ENCODE results near the gene UHRF2.
"Not testable (repeated sequence)": the region's sequence is repeated elsewhere in the genome, so short reads cannot be mapped to it uniquely, and the experiment has no call there.

Gene UHRF2

DNA sequence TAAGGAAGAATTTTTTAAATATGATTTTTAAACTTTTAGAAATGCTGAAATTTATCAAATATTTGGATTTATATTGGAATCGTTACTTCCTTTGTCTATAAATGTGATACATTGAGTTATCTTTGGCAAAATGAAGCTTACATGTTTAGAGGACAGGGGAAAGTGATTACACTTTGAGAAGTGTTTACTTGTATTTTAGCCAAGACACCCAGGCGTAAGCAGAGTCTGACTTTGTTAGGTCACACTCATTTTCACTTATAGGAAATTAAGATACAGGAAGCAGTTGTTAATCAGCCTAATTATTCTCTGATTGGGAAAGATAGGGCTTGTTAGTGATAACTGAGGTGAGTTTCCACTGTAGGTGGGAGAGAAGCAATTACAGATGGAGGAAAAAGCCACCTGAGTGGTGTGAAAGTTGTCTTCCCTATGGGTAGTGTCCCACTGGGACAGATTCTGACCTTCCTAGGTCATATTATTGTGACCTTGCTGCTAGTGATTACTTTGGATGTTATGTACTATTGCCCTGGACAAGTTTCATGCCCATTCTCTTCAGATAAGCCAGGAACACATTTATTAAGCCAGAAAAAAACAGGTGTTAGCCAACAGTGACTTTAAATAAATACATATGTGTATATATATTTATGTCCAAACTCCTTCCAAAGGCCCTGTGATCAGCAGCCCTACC is 88.7 kb downstream of the UHRF2 start:
- H3K4me1 ChIP-seq (ENCODE audit: insufficient read depth, low read length), result peaks cover 7% of the 10 kb centered on the region
- no peak overlapping the region for H3K9ac ChIP-seq (ENCODE audit: low read length)
- no peak overlapping the region for H3K4me3 ChIP-seq (ENCODE audit: low read depth in 1 of 2, low read length in 2 of 2)
- no peak overlapping the region for H3K27ac ChIP-seq (ENCODE audit: low read depth, low read length)
- peaks cover 36% of the 10 kb centered on the region for H3K36me3 ChIP-seq (ENCODE audit: insufficient read depth, low read length)
- no peaks in the 10 kb centered on the region for H3K9me3 ChIP-seq (ENCODE audit: low read length)
- H3K27me3 ChIP-seq (ENCODE audit: control insufficient read depth in 1 of 2, insufficient read depth in 2 of 2, low read length in 2 of 2), result no peaks in the 10 kb centered on the region

DNA sequence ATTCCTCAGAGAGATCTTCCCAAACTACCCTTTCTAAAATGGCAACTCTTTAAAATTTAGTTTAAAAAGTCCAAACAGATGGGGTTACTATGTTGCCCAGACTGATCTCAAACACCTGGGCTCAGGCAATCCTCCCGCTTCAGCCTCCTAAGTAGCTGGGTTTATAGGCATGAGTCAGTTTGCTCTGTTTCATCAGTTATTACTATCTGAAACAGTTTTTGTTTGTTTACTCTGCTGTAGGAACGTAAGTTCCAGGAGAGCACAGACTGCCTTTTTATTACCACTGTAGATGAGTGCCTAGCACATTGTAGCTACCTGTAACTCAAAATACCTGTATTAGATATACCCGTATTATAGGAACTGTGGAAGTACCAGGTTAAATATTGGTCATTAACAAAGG is 89.4 kb downstream of the UHRF2 start:
- Histone ChIP-seq H3K27me3 (ENCODE audit: control insufficient read depth in 1 of 2, insufficient read depth in 2 of 2, low read length in 2 of 2) (no peaks in the 10 kb centered on the region), H3K4me1 (ENCODE audit: insufficient read depth, low read length) (peaks cover 8% of the 10 kb centered on the region), H3K36me3 (ENCODE audit: insufficient read depth, low read length) (peaks cover 29% of the 10 kb centered on the region), H3K27ac (ENCODE audit: low read depth, low read length) (no peak overlapping the region), H3K9ac (ENCODE audit: low read length) (no peak overlapping the region), H3K9me3 (ENCODE audit: low read length) (no peaks in the 10 kb centered on the region), H3K4me3 (ENCODE audit: low read depth in 1 of 2, low read length in 2 of 2) (no peak overlapping the region)

DNA sequence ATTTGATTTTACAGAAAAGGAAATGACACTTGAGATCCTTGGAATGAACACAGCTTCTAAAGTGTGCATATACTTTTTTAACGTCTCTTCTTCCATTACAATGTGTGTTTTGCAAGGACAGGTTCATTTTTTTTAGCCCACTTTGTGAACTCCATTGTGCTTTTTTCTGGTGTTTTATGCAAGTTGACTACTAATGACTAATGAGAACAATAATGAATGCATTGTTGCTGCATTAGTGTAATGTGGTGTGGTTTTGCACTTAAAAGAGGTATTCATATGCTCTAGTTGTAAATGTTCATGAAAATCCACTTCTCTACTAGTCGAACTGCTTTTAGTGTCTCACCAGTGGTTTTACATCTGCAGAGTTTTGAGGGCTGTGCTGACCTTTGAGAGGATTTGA is 93.6 kb downstream of the UHRF2 start:
- H3K4me3 ChIP-seq (ENCODE audit: low read depth in 1 of 2, low read length in 2 of 2), result no peak overlapping the region
- H3K36me3 ChIP-seq (ENCODE audit: insufficient read depth, low read length), result peaks cover 24% of the 10 kb centered on the region
- H3K27ac ChIP-seq (ENCODE audit: low read depth, low read length), result no peak overlapping the region
- peaks cover 8% of the 10 kb centered on the region for H3K4me1 ChIP-seq (ENCODE audit: insufficient read depth, low read length)
- no peaks in the 10 kb centered on the region for H3K9me3 ChIP-seq (ENCODE audit: low read length)
- H3K27me3 ChIP-seq (ENCODE audit: control insufficient read depth in 1 of 2, insufficient read depth in 2 of 2, low read length in 2 of 2), result no peaks in the 10 kb centered on the region
- H3K9ac ChIP-seq (ENCODE audit: low read length), result no peak overlapping the region

DNA sequence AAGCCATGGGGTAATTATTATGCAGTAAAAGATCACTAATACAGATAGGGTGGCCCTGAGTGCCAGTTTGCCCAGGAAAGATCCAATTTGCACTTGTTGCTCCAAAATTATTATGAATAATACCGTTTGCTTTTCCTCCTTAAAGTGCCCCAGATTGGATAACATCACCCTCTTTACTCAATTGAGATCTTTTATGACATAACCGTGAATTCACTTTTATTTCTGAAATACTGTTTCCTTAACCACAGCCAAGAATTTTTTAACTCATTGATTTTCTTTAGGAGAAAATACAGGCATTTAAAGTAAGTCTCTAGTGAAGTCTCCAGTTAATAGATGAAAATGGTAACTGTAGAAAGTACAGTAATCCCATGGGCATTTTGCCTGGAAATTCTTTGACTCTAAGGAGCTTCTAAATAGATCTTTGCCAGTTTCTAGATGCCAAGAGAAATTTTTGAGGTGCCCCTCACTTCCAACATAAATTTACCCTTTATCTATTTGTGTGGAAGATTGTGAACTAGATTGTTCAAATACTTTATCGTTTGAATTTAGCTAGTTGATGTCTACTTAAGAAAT is 99.2 kb downstream of the UHRF2 start:
- Histone ChIP-seq H3K36me3 (ENCODE audit: insufficient read depth, low read length) (peaks cover 7% of the 10 kb centered on the region), H3K9ac (ENCODE audit: low read length) (no peak overlapping the region), H3K4me3 (ENCODE audit: low read depth in 1 of 2, low read length in 2 of 2) (no peak overlapping the region), H3K27me3 (ENCODE audit: control insufficient read depth in 1 of 2, insufficient read depth in 2 of 2, low read length in 2 of 2) (no peaks in the 10 kb centered on the region), H3K9me3 (ENCODE audit: low read length) (no peaks in the 10 kb centered on the region), H3K27ac (ENCODE audit: low read depth, low read length) (no peak overlapping the region), H3K4me1 (ENCODE audit: insufficient read depth, low read length) (no peaks in the 10 kb centered on the region)

DNA sequence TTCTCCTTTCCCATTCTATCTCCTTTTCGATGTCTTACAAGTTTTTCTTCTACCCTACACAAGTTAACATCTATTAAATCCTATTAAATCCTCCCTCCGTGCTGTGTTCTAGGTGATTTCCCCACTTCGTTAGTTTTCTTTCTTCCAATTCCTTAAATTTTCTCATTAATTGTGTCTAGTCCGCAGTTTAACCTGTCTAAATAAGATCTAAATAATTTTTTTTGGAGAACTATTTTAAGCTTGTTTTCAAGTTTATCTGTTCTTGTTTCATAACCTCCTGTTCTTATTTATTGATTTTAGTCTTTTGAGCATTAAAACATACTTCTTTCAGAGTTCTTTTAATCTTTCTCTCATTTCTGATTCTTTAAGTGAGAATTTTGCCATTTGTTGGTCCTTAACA is 109.3 kb downstream of the UHRF2 start:
- Histone ChIP-seq H3K4me1 (ENCODE audit: insufficient read depth, low read length) (no peaks in the 10 kb centered on the region), H3K9me3 (ENCODE audit: low read length) (no peaks in the 10 kb centered on the region), H3K36me3 (ENCODE audit: insufficient read depth, low read length) (no peaks in the 10 kb centered on the region), H3K27me3 (ENCODE audit: control insufficient read depth in 1 of 2, insufficient read depth in 2 of 2, low read length in 2 of 2) (no peaks in the 10 kb centered on the region), H3K9ac (ENCODE audit: low read length) (no peak overlapping the region), H3K27ac (ENCODE audit: low read depth, low read length) (no peak overlapping the region), H3K4me3 (ENCODE audit: low read depth in 1 of 2, low read length in 2 of 2) (no peak overlapping the region)

DNA sequence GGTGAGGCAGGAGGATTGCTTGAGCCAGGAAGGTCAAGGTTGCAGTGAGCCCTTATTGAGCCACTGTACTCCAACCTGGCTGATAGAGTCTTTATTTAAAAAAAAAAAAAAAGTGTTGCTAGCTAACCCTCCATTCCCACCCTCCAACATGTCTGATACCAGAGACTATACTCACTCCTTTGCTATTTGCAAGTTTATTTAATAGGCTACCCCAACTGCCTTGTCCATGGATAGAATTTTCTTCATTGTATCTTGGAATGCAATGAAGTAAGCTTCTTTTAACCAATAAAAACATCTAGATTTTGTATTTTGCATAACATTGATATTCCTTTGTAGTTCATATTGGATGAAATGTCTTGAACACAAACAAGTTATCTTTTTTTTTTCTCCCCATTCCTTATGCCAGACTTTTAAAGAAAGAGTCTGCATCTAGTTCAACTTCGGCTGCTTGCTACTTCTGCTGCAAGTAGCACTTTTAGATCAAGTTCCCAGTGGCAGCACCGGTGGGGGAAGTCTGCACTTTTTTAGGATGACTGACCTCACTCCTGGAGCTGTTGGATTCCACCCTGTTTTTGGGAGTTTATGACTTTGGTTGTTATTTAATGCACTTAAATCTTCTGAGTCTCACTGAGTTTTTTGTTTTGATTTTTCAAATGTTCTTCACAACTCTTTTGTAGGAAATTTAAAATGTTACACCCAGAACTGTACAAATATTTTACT is 112.5 kb downstream of the UHRF2 start:
- Histone ChIP-seq H3K9me3 (ENCODE audit: low read length) (no peaks in the 10 kb centered on the region), H3K4me1 (ENCODE audit: insufficient read depth, low read length) (no peaks in the 10 kb centered on the region), H3K27me3 (ENCODE audit: control insufficient read depth in 1 of 2, insufficient read depth in 2 of 2, low read length in 2 of 2) (no peaks in the 10 kb centered on the region), H3K4me3 (ENCODE audit: low read depth in 1 of 2, low read length in 2 of 2) (no peak overlapping the region), H3K27ac (ENCODE audit: low read depth, low read length) (no peak overlapping the region), H3K9ac (ENCODE audit: low read length) (no peak overlapping the region), H3K36me3 (ENCODE audit: insufficient read depth, low read length) (no peaks in the 10 kb centered on the region)

DNA sequence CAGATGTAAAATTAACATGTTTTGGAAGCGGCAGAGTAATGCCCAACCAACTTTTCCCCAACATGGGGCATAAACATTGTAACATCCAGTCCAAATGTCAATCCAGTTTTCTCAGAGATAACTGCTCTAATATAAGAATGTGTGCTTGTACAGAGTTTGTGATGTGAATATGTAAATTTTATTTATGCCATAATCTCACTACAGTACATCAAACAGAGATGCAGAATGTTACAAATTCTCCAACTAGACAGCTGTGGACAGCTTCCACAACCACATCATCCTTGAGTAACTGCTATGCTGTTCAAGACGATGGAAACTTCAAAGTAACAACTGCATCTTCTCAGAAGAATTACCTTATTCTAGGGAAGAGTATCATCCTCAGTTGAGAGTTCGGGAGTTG is 122.6 kb downstream of the UHRF2 start:
- H3K36me3 ChIP-seq (ENCODE audit: insufficient read depth, low read length), result no peaks in the 10 kb centered on the region

DNA sequence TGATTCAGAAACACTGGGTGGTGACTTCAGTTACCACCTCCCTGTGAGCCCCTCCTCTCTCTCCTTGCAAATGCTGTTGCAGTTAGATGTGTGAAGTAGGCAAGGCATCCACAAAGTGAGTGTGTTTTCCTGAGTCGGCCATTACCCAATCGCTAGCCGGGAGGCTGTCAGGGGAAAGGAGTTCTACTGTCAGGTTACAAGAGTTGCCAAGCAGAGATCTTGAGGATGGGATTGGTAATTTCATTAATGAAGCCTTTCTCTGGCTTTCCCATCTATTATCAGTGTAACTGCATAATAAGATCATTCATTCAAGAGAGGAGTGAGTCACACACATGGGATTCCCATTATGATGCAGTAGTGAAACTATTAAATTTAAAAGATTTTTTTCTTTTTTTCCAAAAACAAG is 125.7 kb downstream of the UHRF2 start:
- Histone ChIP-seq H3K36me3 (ENCODE audit: insufficient read depth, low read length) (no peaks in the 10 kb centered on the region), H3K9ac (ENCODE audit: low read length) (no peak overlapping the region), H3K27me3 (ENCODE audit: control insufficient read depth in 1 of 2, insufficient read depth in 2 of 2, low read length in 2 of 2) (no peaks in the 10 kb centered on the region), H3K9me3 (ENCODE audit: low read length) (no peaks in the 10 kb centered on the region), H3K27ac (ENCODE audit: low read depth, low read length) (no peak overlapping the region), H3K4me3 (ENCODE audit: low read depth in 1 of 2, low read length in 2 of 2) (no peak overlapping the region), H3K4me1 (ENCODE audit: insufficient read depth, low read length) (no peaks in the 10 kb centered on the region)

More for the DNA sequence above, 122.6 kb downstream of the UHRF2 start:
- no peak overlapping the region for H3K27ac ChIP-seq (ENCODE audit: low read depth, low read length)
- no peaks in the 10 kb centered on the region for H3K9me3 ChIP-seq (ENCODE audit: low read length)
- no peaks in the 10 kb centered on the region for H3K4me1 ChIP-seq (ENCODE audit: insufficient read depth, low read length)
- no peak overlapping the region for H3K9ac ChIP-seq (ENCODE audit: low read length)
- no peak overlapping the region for H3K4me3 ChIP-seq (ENCODE audit: low read depth in 1 of 2, low read length in 2 of 2)
- H3K27me3 ChIP-seq (ENCODE audit: control insufficient read depth in 1 of 2, insufficient read depth in 2 of 2, low read length in 2 of 2), result no peaks in the 10 kb centered on the region

DNA sequence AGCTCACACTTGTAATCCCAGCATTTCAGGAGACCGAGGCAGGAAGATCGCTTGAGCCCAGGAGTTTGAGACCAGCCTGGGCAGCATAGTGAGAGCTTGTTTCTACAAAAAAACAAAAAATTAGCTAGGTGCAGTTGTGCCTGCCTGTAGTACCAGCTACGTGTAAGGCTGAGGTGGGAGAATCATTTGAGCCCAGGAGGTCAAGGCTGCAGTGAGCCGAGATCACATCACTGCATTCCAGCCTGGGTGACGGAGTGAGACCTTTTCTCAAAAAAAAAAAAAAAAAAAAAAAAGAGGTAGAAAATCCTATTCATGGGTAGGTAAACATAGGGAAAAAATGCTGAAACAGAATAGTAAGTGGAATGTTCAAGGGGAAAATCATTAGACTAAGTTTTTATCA is 129.6 kb downstream of the UHRF2 start:
- H3K27ac ChIP-seq (ENCODE audit: low read depth, low read length); H3K36me3 ChIP-seq (ENCODE audit: insufficient read depth, low read length); H3K9ac ChIP-seq (ENCODE audit: low read length); H3K4me1 ChIP-seq (ENCODE audit: insufficient read depth, low read length); H3K9me3 ChIP-seq (ENCODE audit: low read length); H3K27me3 ChIP-seq (ENCODE audit: control insufficient read depth in 1 of 2, insufficient read depth in 2 of 2, low read length in 2 of 2); H3K4me3 ChIP-seq (ENCODE audit: low read depth in 1 of 2, low read length in 2 of 2): not testable (repeated sequence)

DNA sequence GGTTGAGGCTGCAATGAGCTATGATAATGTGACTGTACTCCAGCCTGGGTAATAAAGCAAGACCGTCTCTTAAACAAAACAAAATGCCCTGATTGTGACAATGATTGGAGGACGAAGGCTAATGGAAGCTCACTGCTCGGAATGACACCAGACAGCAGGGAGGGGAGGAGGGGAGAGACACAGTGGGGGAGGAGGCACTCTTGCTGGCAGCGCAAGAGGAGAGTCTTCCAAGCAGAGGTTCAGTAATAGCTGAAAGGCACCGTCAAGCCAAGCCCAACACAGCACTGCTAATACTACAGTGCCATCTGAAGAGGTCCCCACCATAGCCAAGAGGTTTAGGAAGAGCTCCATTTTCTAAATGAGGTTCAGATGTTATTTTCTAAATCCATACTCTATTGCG is 130.2 kb downstream of the UHRF2 start:
- Histone ChIP-seq H3K36me3 (ENCODE audit: insufficient read depth, low read length) (no peaks in the 10 kb centered on the region), H3K9ac (ENCODE audit: low read length) (no peak overlapping the region), H3K9me3 (ENCODE audit: low read length) (no peaks in the 10 kb centered on the region), H3K27ac (ENCODE audit: low read depth, low read length) (no peak overlapping the region), H3K4me3 (ENCODE audit: low read depth in 1 of 2, low read length in 2 of 2) (no peak overlapping the region), H3K27me3 (ENCODE audit: control insufficient read depth in 1 of 2, insufficient read depth in 2 of 2, low read length in 2 of 2) (no peaks in the 10 kb centered on the region), H3K4me1 (ENCODE audit: insufficient read depth, low read length) (no peaks in the 10 kb centered on the region)

DNA sequence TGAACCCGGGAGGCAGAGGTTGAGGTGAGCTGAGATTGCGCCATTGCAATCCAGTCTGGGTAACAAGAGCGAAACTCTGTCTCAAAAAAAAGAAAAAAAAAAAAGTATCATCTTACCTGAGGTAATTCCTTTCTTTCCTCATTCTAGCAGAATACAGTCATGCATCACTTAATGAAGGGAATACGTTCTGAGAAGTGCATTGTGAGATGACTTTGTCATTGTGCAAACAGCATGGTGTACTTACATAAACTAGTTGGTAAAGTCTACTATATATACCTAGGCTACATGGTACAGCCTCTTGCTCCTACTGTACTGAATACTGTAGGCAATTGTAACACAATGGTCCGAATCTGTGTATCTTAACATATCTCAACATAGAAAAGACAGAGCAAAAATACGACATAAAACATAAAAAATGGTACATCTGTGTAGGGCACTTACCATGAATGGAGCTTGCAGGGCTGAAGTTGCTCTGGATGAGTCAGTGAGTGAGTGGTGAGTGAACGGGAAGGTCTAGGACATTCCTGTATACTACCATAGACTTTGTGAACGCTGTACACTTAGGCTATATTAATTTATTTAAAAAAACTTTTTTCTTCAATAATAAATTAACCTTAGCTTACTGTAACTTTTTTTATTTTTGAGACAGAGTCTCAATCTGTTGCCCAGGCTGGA is 132.2 kb downstream of the UHRF2 start:
- no peaks in the 10 kb centered on the region for H3K9me3 ChIP-seq (ENCODE audit: low read length)
- H3K4me1 ChIP-seq (ENCODE audit: insufficient read depth, low read length), result no peaks in the 10 kb centered on the region
- H3K9ac ChIP-seq (ENCODE audit: low read length), result no peak overlapping the region
- H3K36me3 ChIP-seq (ENCODE audit: insufficient read depth, low read length), result no peaks in the 10 kb centered on the region
- no peak overlapping the region for H3K4me3 ChIP-seq (ENCODE audit: low read depth in 1 of 2, low read length in 2 of 2)
- H3K27ac ChIP-seq (ENCODE audit: low read depth, low read length), result no peak overlapping the region
- no peaks in the 10 kb centered on the region for H3K27me3 ChIP-seq (ENCODE audit: control insufficient read depth in 1 of 2, insufficient read depth in 2 of 2, low read length in 2 of 2)

All from muscle layer of colon (tissue), 2 donors.